Kidney tubule cell (primary cell): Measurements from ENCODE around the gene WDFY1.
A peak's percentile ranks its signal among the peaks of the same experiment; 100 is the strongest.

Source experiments
- DNase-seq: peaks from one replicate; pipeline ENCODE4 v3.0.0-alpha.2; 2018; ENCODE audit warnings: low spot score

WDFY1 gene

GRCh38 chr2:223930103-223930976, 14.8 kb downstream of the WDFY1 start:
- peak; percentile 78 for DNase-seq

- DNase-seq, result no peak
These were observed 15.5 kb downstream of the WDFY1 start for GRCh38 chr2:223929571-223930102.

GRCh38 chr2:223928113-223929006, 16.8 kb downstream of the WDFY1 start:
- DNase-seq, result no peak

- no peak for DNase-seq
These were observed 20.0 kb downstream of the WDFY1 start for GRCh38 chr2:223925106-223925505.

GRCh38 chr2:223923976-223924375, 21.2 kb downstream of the WDFY1 start:
- no peak for DNase-seq

GRCh38 chr2:223922308-223922707, 22.8 kb downstream of the WDFY1 start:
- no peak for DNase-seq

GRCh38 chr2:223921204-223921603, 23.9 kb downstream of the WDFY1 start:
- peak; percentile 29 for DNase-seq

- DNase-seq, result no peak
These were observed 25.0 kb downstream of the WDFY1 start for GRCh38 chr2:223920109-223920508.

GRCh38 chr2:223918671-223919134, 26.4 kb downstream of the WDFY1 start:
- no peak for DNase-seq

GRCh38 chr2:223916181-223916920, 28.8 kb downstream of the WDFY1 start:
- DNase-seq, result no peak

GRCh38 chr2:223915071-223915470, 30.1 kb downstream of the WDFY1 start:
- DNase-seq, result no peak

GRCh38 chr2:223914324-223914723, 30.8 kb downstream of the WDFY1 start:
- DNase-seq, result no peak

GRCh38 chr2:223909001-223909741, 36.0 kb downstream of the WDFY1 start:
- no peak for DNase-seq

GRCh38 chr2:223908304-223908998, 36.7 kb downstream of the WDFY1 start:
- no peak for DNase-seq

- no peak for DNase-seq
These were observed 39.1 kb downstream of the WDFY1 start for GRCh38 chr2:223905996-223906395.

GRCh38 chr2:223901854-223902253, 43.3 kb downstream of the WDFY1 start:
- DNase-seq, result peak; percentile 69

- no peak for DNase-seq
These were observed 43.8 kb downstream of the WDFY1 start for GRCh38 chr2:223901311-223901710.

- no peak for DNase-seq
These were observed 44.6 kb downstream of the WDFY1 start for GRCh38 chr2:223900531-223900930.

- no peak for DNase-seq
These were observed 45.1 kb downstream of the WDFY1 start for GRCh38 chr2:223900066-223900465.

- peak; percentile 27 for DNase-seq
These were observed 47.3 kb downstream of the WDFY1 start for GRCh38 chr2:223897669-223898330.
